HEK293T (cell line): Measurements from ENCODE around the gene PTTG1.

ENCODE experiments used
- BHLHE40 ChIP-seq: fragments of 450-650 bp; IDR thresholded peaks from 2 replicates; pipeline ENCODE4 v1.6.1; 2016; ENCODE audit warnings: mild to moderate bottlenecking, moderate library complexity, borderline replicate concordance
- CTBP1 ChIP-seq: fragments of 450-650 bp; IDR thresholded peaks from 2 replicates; pipeline ENCODE4 v1.6.1; 2016; ENCODE audit warnings: borderline replicate concordance
- FOXA1 ChIP-seq: fragments of 450-650 bp; IDR thresholded peaks from 2 replicates; pipeline ENCODE4 v1.6.1; 2016; ENCODE audit warnings: mild to moderate bottlenecking
- FOXK2 ChIP-seq: fragments of 450-650 bp; IDR thresholded peaks from 2 replicates; pipeline ENCODE4 v1.6.1; 2016; ENCODE audit warnings: mild to moderate bottlenecking
- L3MBTL2 ChIP-seq: fragments of 450-650 bp; conservative IDR thresholded peaks from 2 replicates; pipeline ENCODE4 v1.6.1; 2016; ENCODE audit warnings: mild to moderate bottlenecking
- LEF1 ChIP-seq: fragments of 450-650 bp; IDR thresholded peaks from 2 replicates; pipeline ENCODE4 v1.6.1; 2017; ENCODE audit warnings: mild to moderate bottlenecking, borderline replicate concordance
- SP1 ChIP-seq: fragments of 450-650 bp; IDR thresholded peaks from 2 replicates; pipeline ENCODE4 v1.6.1; 2017
- SUZ12 ChIP-seq: fragments of 450-650 bp; IDR thresholded peaks from 2 replicates; pipeline ENCODE4 v1.6.1; 2016; ENCODE audit warnings: mild to moderate bottlenecking
- TARDBP ChIP-seq: fragments of 450-650 bp; IDR thresholded peaks from 2 replicates; pipeline ENCODE4 v1.6.1; 2016
- ZNF384 ChIP-seq: fragments of 450-650 bp; IDR thresholded peaks from 2 replicates; pipeline ENCODE4 v1.6.1; 2016

DNA sequence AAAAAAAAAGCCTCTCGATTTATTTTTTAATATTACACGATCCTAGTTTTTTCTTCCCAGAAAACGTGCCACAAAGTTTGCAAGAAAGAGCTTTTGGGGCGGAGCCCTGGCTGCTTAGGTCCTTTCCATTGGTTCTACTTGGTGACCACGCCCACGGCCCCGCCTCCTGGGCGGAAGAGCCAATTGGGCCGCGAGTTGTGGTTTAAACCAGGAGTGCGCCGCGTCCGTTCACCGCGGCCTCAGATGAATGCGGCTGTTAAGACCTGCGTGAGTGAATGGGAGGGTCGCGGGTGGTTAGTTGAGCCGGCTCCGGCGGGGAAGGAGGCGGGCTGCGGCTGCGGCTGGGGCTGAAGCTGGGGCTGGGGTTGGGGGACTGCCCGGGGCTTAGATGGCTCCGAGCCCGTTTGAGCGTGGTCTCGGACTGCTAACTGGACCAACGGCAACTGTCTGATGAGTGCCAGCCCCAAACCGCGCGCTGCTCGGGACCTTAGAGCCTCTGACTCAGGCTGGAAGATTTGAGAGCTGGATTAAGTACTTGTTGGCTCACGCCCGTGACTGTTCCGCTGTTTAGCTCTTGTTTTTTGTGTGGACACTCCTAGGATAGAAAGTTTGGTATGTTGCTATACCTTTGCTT, at the start of gene PTTG1:
- no peak for TF ChIP-seq SUZ12
- TF ChIP-seq TARDBP = no peak
- no peak for TF ChIP-seq LEF1
- TF ChIP-seq CTBP1 = no peak
- 0 out of 2 replicates have a peak, but pooled peaks have one; percentile 30 for TF ChIP-seq L3MBTL2
- no peak for TF ChIP-seq SP1
- TF ChIP-seq ZNF384 = no peak
- TF ChIP-seq FOXA1 = no peak
- no peak for TF ChIP-seq BHLHE40
- no peak for TF ChIP-seq FOXK2
